Activated CD8-positive, alpha-beta memory T cell treated with anti-CD3 and anti-CD28 coated beads for 36 hours (primary cell): ENCODE results near the gene IL1R2. TPM values are rescaled to one million over a fixed set of nuclear protein-coding genes. Genes with fewer than 3 reads are reported as not detected.
"Not testable (repeated sequence)": the region's sequence is repeated elsewhere in the genome, so short reads cannot be mapped to it uniquely, and the experiment has no call there.

ENCODE experiments used
- CTCF ChIA-PET: fragments of 350-600 bp; sonication (Branson Sonifier 250); formaldehyde crosslinking; loops from one replicate; lab custom pipeline; 2021; ENCODE audit warnings: antibody characterized with exemption; lab: Charles Lee
- POLR2A ChIA-PET: fragments of 350-600 bp; sonication (Branson Sonifier 250); formaldehyde crosslinking; loops from one replicate; lab custom pipeline; 2021; ENCODE audit warnings: antibody characterized with exemption; lab: Charles Lee
- total RNA-seq, 2 experiments: library from RNA; stranded (reverse); gene quantifications; one replicate each; pipeline ENCODE4 v1.2.3, GENCODE V29; 2021

Gene IL1R2
- total RNA-seq, 2 experiments from 2014 or later: 0.80 to 1.5 TPM

DNA sequence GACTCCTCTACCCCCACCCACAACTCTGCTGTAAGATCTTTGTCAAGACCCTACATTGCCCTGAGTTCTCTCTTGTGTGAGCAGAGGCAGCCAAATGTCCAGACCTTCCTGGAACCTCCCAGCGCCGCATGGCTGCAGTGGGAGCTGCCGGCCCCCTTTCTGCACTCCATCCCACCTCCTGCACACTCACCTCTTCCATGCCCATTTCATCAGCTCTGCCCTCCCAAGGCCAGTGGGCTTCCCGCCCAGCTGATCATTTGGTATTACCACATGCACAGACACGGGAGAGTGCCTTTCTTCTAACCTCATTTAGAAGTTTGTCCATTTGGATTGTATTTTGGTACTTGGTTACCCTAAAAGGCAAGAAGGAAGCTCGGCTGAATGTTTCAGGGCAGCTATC, 2.0 kb downstream of the IL1R2 start:
- POLR2A ChIA-PET: no interaction called here
- CTCF ChIA-PET: no interaction called here

DNA sequence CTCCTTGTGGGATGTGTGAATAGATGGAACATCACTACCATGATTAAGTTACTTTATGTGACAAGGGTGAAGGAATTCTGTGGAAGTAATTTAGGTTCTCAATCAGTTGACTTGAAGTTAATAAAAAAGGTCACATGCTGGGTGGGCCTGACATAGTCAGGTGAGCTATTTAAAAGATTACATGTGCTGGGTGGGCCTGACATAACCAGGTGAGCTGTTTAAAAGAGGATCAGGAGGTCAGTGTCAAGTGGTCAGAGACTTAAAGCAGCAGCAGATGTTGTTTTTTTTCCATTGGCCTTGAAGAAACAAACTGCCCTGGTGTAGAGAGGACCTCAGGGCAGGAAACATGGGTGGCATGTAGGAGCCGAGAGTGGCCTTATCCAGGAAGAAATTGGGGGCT, 3.3 kb downstream of the IL1R2 start:
- ChIA-PET POLR2A (no interaction called here), CTCF (no interaction called here)

- POLR2A ChIA-PET: no interaction called here
These were observed 4.0 kb downstream of the IL1R2 start for GRCh38 chr2:101995804-101996203.

DNA sequence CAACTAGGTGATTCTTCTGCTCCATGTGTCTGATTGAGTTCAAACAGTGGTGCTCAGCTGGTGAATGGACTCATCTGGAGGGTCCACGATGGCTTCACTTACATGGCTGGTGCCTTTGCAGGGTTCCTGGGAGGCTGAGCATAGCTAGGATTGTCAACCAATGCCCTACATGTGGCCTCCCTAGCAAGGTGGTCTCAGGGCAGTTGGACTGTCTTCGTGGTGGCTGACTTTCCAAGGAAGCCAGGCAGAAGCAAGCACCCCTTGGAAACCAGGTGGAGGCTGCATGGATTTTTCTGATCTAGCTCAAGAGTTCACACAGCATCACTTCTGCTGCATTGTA, 6.8 kb downstream of the IL1R2 start:
- ChIA-PET CTCF (interaction anchor here (1.1 to 2.2 kb wide), 4 partner anchors 21 to 280 kb away, joined by 3 to 10 read pairs (median 4); no protein-coding TSS in a partner anchor), POLR2A (interaction anchor here (1.2 kb wide), 1 partner anchor 138 kb away, joined by 4 read pairs; no protein-coding TSS in a partner anchor)

More at GRCh38 chr2:101995804-101996203, 4.0 kb downstream of the IL1R2 start:
- CTCF ChIA-PET: no interaction called here

- CTCF ChIA-PET: interaction anchor here (0.6 to 2.2 kb wide), 8 partner anchors 13 to 724 kb away, joined by 3 to 10 read pairs (median 3); no protein-coding TSS in a partner anchor
- POLR2A ChIA-PET: interaction anchor here (1.0 to 1.2 kb wide), 2 partner anchors 105 to 138 kb away, joined by 4 read pairs; no protein-coding TSS in a partner anchor
These were observed 7.4 kb downstream of the IL1R2 start for GRCh38 chr2:101998896-101999789.

GRCh38 chr2:102000012-102000411, 8.3 kb downstream of the IL1R2 start:
- ChIA-PET POLR2A (no interaction called here), CTCF (interaction anchor here (0.6 to 2.2 kb wide), 9 partner anchors 12 to 725 kb away, joined by 3 to 10 read pairs (median 3); no protein-coding TSS in a partner anchor)

DNA sequence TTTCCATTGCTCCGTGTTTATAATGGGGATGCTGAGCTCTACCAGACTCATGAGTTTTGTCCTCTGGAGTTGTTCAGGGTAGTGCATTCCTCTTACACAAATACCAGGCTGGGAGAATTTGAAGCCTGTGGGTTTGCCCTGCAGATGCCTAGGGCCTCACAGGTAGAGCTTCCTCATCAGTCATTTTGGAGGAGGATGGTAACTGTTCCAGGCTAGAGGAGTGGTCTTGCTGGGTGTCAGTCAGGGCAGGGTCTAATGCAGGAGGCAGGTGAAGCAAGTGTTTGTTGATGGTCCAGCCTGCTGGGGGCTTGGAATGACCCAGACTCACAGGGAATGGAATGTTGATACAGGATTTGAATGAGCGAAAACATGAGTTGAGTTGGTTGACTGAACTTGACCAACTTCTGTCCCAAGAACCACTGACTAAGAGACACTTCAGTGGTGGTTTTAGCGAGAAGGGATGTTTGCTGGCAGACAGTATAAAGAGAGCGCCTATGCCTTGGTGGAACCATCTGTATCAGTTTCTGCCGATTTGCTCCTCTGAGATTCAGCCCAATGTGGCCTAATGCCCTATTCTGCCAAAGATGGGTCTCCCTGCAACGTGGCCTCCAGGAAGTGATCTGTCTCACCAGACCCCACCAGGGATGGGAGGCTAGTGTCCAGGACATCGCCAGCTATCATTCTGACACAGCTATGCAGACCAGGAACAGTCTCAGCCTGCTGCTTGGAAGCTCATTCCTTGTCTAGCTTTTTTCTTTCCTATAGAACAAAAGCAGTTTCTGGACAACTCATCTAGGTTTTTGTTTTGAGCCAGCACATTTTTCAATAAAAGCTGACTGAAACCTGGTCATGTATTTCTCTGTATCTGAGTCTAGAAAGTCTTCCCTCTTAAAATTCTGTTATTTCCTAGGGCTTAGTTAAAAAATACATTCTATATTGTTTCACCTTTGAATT, 9.3 kb downstream of the IL1R2 start:
- CTCF ChIA-PET: interaction anchor here (0.9 to 1.5 kb wide), 6 partner anchors 19 to 448 kb away, joined by 3 read pairs; no protein-coding TSS in a partner anchor
- POLR2A ChIA-PET: no interaction called here

- POLR2A ChIA-PET: no interaction called here
- CTCF ChIA-PET: interaction anchor here (0.6 to 1.4 kb wide), 4 partner anchors 136 to 447 kb away, joined by 3 read pairs; no protein-coding TSS in a partner anchor
These were observed 10.0 kb downstream of the IL1R2 start for GRCh38 chr2:102001767-102002142.

GRCh38 chr2:102002228-102002627, 10.5 kb downstream of the IL1R2 start:
- CTCF ChIA-PET: interaction anchor here (0.6 to 0.9 kb wide), 2 partner anchors 238 to 445 kb away, joined by 3 read pairs; no protein-coding TSS in a partner anchor

GRCh38 chr2:102002909-102003308, 11.1 kb downstream of the IL1R2 start:
- POLR2A ChIA-PET, CTCF ChIA-PET: not testable (repeated sequence)

More at GRCh38 chr2:102002228-102002627, 10.5 kb downstream of the IL1R2 start:
- POLR2A ChIA-PET: no interaction called here

GRCh38 chr2:102003696-102004095, 11.9 kb downstream of the IL1R2 start:
- ChIA-PET POLR2A (no interaction called here), CTCF (interaction anchor here (5.4 kb wide), 1 partner anchor 235 kb away, joined by 37 read pairs; no protein-coding TSS in a partner anchor)

DNA sequence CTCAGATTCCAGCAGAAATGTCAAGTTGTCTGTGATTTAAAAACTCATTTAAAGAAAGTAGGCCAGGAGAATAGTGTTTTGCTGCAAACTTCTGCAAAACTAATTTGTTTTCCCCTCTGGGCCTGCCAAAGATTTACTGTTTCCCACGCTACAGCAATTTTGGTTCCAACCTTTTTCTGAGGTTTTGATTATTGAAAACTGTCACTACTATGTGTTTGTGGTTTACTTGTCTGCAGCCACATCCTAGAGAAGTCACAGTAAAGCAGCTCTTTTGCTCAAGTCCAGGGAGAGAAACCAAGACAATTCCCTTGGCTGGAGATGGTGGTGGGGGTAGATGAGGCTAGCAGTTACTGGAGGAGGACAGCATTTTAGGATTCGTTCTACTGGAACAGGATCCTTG, 12.8 kb downstream of the IL1R2 start:
- ChIA-PET CTCF (interaction anchor here (0.6 to 5.4 kb wide), 4 partner anchors 121 to 234 kb away, joined by 3 to 37 read pairs (median 5); no protein-coding TSS in a partner anchor), POLR2A (no interaction called here)

DNA sequence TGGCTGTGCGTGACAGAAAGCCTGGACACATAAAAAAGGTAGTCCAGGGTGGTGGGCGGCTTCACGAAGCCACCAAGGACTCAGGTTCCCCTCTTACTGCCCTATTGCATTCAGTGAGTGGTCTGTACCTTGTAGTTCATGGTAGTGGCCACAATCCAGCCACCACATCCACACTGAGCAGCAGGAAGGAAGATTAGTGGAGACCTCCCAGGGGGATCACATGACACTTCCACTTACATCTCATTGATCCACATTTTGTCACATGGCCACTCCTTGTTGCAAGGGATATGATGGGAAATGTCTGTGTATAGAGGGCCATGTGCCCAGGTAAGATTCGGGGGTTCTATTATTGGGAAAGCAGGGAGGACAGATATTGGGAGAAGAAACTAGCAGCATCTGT, 13.7 kb downstream of the IL1R2 start:
- CTCF ChIA-PET: interaction anchor here (1.0 to 5.4 kb wide), 4 partner anchors 221 to 439 kb away, joined by 3 to 37 read pairs (median 4); no protein-coding TSS in a partner anchor
- POLR2A ChIA-PET: no interaction called here

- CTCF ChIA-PET: interaction anchor here (0.6 to 5.4 kb wide), 9 partner anchors 14 to 438 kb away, joined by 3 to 37 read pairs (median 4); no protein-coding TSS in a partner anchor
- POLR2A ChIA-PET: no interaction called here
These were observed 14.5 kb downstream of the IL1R2 start for GRCh38 chr2:102005989-102006885.

DNA sequence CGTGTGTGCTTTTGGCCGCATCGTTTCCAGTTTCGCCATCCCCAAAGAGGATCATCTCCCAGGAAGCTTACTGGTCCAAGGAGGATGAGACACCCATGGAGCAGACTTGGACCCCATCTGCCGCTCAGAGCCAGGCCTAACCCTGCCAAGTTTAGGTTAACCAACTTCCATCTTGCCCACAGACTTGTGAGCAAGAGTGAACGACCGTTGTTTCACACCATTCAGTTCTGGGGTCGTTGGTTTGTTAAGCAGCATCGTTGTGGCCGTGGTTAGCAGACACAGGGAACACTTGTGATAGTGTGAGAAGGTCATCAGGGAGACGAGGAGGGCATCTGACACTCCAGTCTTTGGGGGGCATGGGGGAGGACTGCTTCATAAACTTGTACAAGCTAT, 15.1 kb downstream of the IL1R2 start:
- CTCF ChIA-PET: interaction anchor here (1.0 to 5.4 kb wide), 5 partner anchors 14 to 232 kb away, joined by 3 to 37 read pairs (median 5); no protein-coding TSS in a partner anchor
- POLR2A ChIA-PET: no interaction called here

DNA sequence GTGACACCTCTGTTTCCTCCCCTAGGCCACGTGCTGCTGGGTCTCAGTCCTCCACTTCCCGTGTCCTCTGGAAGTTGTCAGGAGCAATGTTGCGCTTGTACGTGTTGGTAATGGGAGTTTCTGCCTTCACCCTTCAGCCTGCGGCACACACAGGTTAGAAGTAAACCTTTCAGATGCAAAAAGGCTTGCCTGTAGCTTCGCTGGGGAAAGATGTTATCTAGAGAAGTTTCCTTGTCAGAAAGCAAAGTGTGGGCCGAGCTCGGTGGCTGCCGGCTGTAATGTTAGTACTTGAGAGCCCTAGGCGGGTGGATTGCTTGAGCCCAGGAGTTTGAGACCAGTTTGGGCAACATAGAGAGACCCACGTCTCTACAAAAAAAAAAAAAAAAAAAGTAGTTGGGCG, 16.7 kb downstream of the IL1R2 start:
- CTCF ChIA-PET: interaction anchor here (0.7 to 5.4 kb wide), 4 partner anchors 12 to 590 kb away, joined by 3 to 37 read pairs (median 10); no protein-coding TSS in a partner anchor
- POLR2A ChIA-PET: no interaction called here

GRCh38 chr2:102009557-102009956, 17.8 kb downstream of the IL1R2 start:
- ChIA-PET POLR2A (no interaction called here), CTCF (no interaction called here)

DNA sequence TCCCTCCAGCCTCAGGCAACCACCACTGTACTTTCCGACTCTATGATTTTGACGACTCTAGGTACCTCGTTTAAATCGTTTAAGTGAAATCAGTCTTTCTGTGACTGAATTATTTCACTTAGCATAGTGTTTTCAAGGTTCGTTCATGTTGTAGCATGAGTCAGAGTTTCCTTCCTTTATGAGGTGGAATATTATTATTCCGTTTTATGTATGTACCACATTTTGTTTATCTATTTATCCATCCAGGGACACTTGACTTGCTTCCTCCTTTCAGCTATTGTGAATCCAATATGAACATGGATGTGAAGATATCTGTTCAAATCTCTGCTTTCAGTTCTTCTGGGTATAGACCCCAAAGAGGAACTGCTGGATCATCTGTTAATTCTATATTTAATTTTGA, 19.1 kb downstream of the IL1R2 start:
- ChIA-PET CTCF (interaction anchor here (0.7 kb wide), 1 partner anchor 60 kb away, joined by 3 read pairs; no protein-coding TSS in a partner anchor), POLR2A (interaction anchor here (0.6 kb wide), 1 partner anchor 1007 kb away, joined by 3 read pairs; no protein-coding TSS in a partner anchor)
